Measurements from ENCODE around the gene PANK3. TPM values are rescaled to one million over a fixed set of nuclear protein-coding genes. Genes with fewer than 3 reads are reported as not detected.

The PANK3 gene
- total RNA-seq (36.9 TPM), polyA plus RNA-seq (ENCODE audit: insufficient read depth, low read depth, low replicate concordance) (7.7 TPM)
- long read RNA-seq, donor 1, full-length matches to known transcripts: 5 of 5 reads
- long read RNA-seq, donor 1, partial matches to known transcripts: 0 of 5 reads
- long read RNA-seq, donor 1, other reads (novel, unspliced or antisense): 0 of 5 reads
- long read RNA-seq, donor 2, full-length matches to known transcripts: 8 of 8 reads
- long read RNA-seq, donor 2, partial matches to known transcripts: 0 of 8 reads
- long read RNA-seq, donor 2, other reads (novel, unspliced or antisense): 0 of 8 reads
- long read RNA-seq, donor 3, full-length matches to known transcripts: 13 of 20 reads
- long read RNA-seq, donor 3, partial matches to known transcripts: 7 of 20 reads
- long read RNA-seq, donor 3, other reads (novel, unspliced or antisense): 0 of 20 reads
- long read RNA-seq, donor 4, full-length matches to known transcripts: 7 of 7 reads
- long read RNA-seq, donor 4, partial matches to known transcripts: 0 of 7 reads
- long read RNA-seq, donor 4, other reads (novel, unspliced or antisense): 0 of 7 reads
- long read RNA-seq, donor 5: 0 reads
- long read RNA-seq, donor 6, full-length matches to known transcripts: 2 of 2 reads
- long read RNA-seq, donor 6, partial matches to known transcripts: 0 of 2 reads
- long read RNA-seq, donor 6, other reads (novel, unspliced or antisense): 0 of 2 reads
- long read RNA-seq, donor 7, full-length matches to known transcripts: 5 of 8 reads
- long read RNA-seq, donor 7, partial matches to known transcripts: 0 of 8 reads
- long read RNA-seq, donor 7, other reads (novel, unspliced or antisense): 3 of 8 reads
- long read RNA-seq, donor 8, full-length matches to known transcripts: 3 of 3 reads
- long read RNA-seq, donor 8, partial matches to known transcripts: 0 of 3 reads
- long read RNA-seq, donor 8, other reads (novel, unspliced or antisense): 0 of 3 reads
- long read RNA-seq, donor 9, full-length matches to known transcripts: 5 of 5 reads
- long read RNA-seq, donor 9, partial matches to known transcripts: 0 of 5 reads
- long read RNA-seq, donor 9, other reads (novel, unspliced or antisense): 0 of 5 reads
- long read RNA-seq, donor 10, full-length matches to known transcripts: 4 of 4 reads
- long read RNA-seq, donor 10, partial matches to known transcripts: 0 of 4 reads
- long read RNA-seq, donor 10, other reads (novel, unspliced or antisense): 0 of 4 reads

DNA sequence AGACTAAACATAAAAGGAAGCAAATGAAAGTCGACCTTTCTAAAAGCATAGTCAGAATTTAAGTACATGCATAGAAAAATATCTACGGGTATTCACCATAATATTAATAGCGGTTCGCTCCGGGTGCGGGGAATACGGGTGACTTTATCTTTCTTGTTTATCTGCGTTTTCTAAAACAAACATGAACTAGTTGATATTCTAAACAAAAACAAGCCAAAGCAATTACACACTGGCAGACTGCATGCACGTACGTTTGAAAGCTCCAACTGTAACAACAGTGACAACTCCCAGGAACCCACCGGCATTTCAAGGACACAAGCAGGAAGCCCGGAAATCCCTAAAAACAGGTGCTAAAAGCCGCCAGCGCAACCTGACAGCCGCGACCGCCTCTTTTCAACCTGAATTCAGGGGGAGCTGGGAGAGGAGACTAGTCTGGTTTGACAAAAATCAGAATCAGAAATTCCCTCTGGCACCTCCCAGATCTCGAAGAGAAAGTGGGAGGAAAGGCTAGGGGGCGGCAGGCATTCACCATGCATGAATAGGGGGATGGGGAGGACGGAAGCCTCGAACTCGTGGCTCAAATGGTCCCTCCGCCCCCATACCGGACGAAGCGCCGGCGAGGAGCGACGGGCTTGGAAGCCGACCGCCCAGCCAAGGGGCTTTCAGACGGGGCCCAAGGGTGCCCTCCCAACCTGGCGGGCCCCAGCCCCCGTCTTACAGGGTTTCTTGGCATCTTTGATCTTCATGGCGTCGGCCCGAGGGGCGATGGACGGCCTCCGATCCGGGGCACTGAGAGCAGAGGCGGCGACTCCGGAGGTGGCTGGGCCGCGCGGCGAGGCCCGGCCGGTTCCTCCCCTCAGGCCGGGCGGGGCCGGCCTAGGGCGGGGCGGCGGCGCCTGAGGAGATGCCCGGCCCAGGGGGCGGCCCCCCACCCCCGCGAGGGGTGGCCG lies at the start of gene PANK3:
Gene PANK3, minus strand, starts transcription at position 831 of the 950 bp plus-strand sequence. Its CDS starts 85 bp downstream, at position 746.
- Histone ChIP-seq H3K9me3 (ENCODE audit: control insufficient read depth in 2 of 3, insufficient read depth in 1 of 3, low read length in 3 of 3) (no peaks in the 10 kb centered on the region), H3K4me1 (ENCODE audit: control insufficient read depth in 2 of 3, insufficient read depth in 2 of 3, low read depth in 1 of 3, low read length in 3 of 3) (peaks cover 0 to 7% (median 0%) of the 10 kb centered on the region in 3 donors), H3K36me3 (ENCODE audit: control insufficient read depth in 2 of 3, insufficient read depth in 3 of 3, low read length in 3 of 3) (no peaks in the 10 kb centered on the region), H3K4me3 (ENCODE audit: low read length in 3 of 3) (peak within 1 kb of the TSS; percentile 68 to 90 (median 90)), H3K9ac (ENCODE audit: low read length in 3 of 3) (peak within 1 kb of the TSS; percentile 30 to 93 (median 78)), H3K27ac (ENCODE audit: low read depth in 2 of 2, low read length in 2 of 2) (peak within 1 kb of the TSS; percentile 77 to 92), H3K27me3 (ENCODE audit: control insufficient read depth, insufficient read depth, low read length) (no peaks in the 10 kb centered on the region)
- DNase-seq: peak in 4 of 5 donors; percentile 72 to 87 (median 80)
- TF ChIP-seq, protein P1, sequence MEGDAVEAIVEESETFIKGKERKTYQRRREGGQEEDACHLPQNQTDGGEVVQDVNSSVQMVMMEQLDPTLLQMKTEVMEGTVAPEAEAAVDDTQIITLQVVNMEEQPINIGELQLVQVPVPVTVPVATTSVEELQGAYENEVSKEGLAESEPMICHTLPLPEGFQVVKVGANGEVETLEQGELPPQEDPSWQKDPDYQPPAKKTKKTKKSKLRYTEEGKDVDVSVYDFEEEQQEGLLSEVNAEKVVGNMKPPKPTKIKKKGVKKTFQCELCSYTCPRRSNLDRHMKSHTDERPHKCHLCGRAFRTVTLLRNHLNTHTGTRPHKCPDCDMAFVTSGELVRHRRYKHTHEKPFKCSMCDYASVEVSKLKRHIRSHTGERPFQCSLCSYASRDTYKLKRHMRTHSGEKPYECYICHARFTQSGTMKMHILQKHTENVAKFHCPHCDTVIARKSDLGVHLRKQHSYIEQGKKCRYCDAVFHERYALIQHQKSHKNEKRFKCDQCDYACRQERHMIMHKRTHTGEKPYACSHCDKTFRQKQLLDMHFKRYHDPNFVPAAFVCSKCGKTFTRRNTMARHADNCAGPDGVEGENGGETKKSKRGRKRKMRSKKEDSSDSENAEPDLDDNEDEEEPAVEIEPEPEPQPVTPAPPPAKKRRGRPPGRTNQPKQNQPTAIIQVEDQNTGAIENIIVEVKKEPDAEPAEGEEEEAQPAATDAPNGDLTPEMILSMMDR (IDR thresholded peaks at IDR 0.05; ENCODE audit: borderline replicate concordance, extremely low read depth, insufficient read depth): no peak
- intact Hi-C loops (cut with DNase I): no loop called here
- no peak for FAIRE-seq

DNA sequence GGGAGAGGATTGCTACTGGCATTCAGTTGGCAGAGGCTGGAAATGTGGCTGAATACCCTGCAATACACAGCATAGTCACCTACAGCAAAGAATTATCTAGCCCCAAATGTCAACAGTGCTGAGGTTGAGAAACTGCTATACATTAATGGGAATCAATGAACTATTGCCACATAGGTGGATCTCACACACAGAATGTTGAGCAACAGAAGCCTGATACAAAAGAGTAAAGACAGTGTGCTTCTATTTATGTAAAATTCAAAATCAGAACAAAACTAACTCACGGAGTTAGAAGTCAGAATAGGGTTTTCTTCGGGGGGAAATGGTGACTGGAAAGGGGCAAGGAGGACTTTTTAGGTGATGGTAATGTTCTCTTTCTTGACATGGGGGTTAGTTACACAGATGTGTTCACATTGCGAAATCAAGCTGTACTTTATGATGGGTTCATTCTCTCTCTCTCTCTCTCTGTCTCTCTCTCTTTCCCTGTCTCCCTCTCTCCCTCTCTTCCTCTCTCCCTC lies 45.7 kb upstream of the PANK3 start:
- H3K36me3 ChIP-seq (ENCODE audit: control insufficient read depth in 2 of 3, insufficient read depth in 3 of 3, low read length in 3 of 3): no peaks in the 10 kb centered on the region
- DNase-seq (no peak), FAIRE-seq (no peak)
- intact Hi-C loops (cut with DNase I): no loop called here
- H3K4me3 ChIP-seq (ENCODE audit: low read length in 3 of 3): no peak overlapping the region
- H3K9me3 ChIP-seq (ENCODE audit: control insufficient read depth in 2 of 3, insufficient read depth in 1 of 3, low read length in 3 of 3): no peaks in the 10 kb centered on the region
- H3K9ac ChIP-seq (ENCODE audit: low read length in 3 of 3): no peak overlapping the region
- TF ChIP-seq, protein P1 (IDR thresholded peaks at IDR 0.05; ENCODE audit: borderline replicate concordance, extremely low read depth, insufficient read depth): no peak
- H3K27ac ChIP-seq (ENCODE audit: low read depth in 2 of 2, low read length in 2 of 2): no peak overlapping the region
- H3K4me1 ChIP-seq (ENCODE audit: control insufficient read depth in 2 of 3, insufficient read depth in 2 of 3, low read depth in 1 of 3, low read length in 3 of 3): no peaks in the 10 kb centered on the region
- no peaks in the 10 kb centered on the region for H3K27me3 ChIP-seq (ENCODE audit: control insufficient read depth, insufficient read depth, low read length)

DNA sequence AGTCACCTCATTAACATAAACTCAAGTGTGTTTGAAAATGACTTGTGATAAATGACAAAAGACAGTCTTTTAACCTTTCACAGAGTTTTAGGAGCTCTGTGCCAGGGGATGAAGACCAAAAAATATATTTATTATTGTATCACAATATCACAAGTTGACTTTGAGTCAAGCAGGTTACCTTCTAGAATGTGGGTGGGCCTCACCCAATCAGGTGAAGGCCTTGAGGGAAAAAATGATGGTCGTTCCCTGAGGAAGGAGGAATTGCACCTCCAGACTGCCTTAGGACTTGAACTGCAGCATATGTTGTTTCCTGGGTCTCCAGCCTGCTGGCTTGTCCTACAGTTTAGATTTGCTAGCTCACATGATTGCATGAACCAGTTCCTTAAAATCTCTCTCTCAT lies 41.6 kb upstream of the PANK3 start:
- Histone ChIP-seq H3K27ac (ENCODE audit: low read depth in 2 of 2, low read length in 2 of 2) (no peak overlapping the region), H3K4me1 (ENCODE audit: control insufficient read depth in 2 of 3, insufficient read depth in 2 of 3, low read depth in 1 of 3, low read length in 3 of 3) (no peaks in the 10 kb centered on the region), H3K27me3 (ENCODE audit: control insufficient read depth, insufficient read depth, low read length) (no peaks in the 10 kb centered on the region), H3K36me3 (ENCODE audit: control insufficient read depth in 2 of 3, insufficient read depth in 3 of 3, low read length in 3 of 3) (no peaks in the 10 kb centered on the region), H3K4me3 (ENCODE audit: low read length in 3 of 3) (no peak overlapping the region), H3K9me3 (ENCODE audit: control insufficient read depth in 2 of 3, insufficient read depth in 1 of 3, low read length in 3 of 3) (no peaks in the 10 kb centered on the region), H3K9ac (ENCODE audit: low read length in 3 of 3) (no peak overlapping the region)
- no peak for DNase-seq
- no peak for FAIRE-seq
- TF ChIP-seq, protein P1 (IDR thresholded peaks at IDR 0.05; ENCODE audit: borderline replicate concordance, extremely low read depth, insufficient read depth): no peak
- intact Hi-C loops (cut with DNase I): no loop called here
